ENCODE measurements around the gene CLBA1.

DNA sequence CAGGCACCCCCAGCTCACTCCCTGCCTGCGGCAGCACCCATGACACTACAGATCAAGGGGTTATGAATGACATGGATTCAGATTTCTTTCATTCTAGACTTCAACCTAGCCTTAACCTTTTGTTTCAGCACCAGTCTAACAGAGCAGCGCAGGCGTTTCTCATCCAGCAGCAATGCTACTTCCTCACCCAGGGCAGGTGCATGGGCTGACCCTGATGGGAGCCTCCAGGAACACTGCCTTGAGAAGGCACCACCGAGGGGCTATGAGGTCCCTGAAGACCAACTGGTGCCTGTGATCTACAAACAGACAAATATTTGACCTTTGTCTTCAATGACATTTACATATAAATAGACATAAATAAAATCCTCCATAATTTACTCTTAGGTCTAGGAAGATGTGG lies 24.5 kb downstream of the CLBA1 start:
- TF ChIP-seq CTCF (IDR thresholded peaks at IDR 0.05) (no peak), ZFX (IDR thresholded peaks at IDR 0.05; ENCODE audit: borderline replicate concordance) (no peak)

Measured in 22Rv1 (cell line).